ENCODE data around the gene CYP2C19.
"Not testable (repeated sequence)": the region's sequence is repeated elsewhere in the genome, so short reads cannot be mapped to it uniquely, and the experiment has no call there.

Gene CYP2C19

GRCh38 chr10:94762393-94762792 lies at the start of gene CYP2C19:
TSS of gene CYP2C19 (plus strand) at chr10:94762681. CDS start at chr10:94762706, 25 bp downstream.
- DNase-seq, result no peak

GRCh38 chr10:94725871-94726270 lies 36.6 kb upstream of the CYP2C19 start:
- DNase-seq, result no peak

GRCh38 chr10:94735197-94735596 lies 27.3 kb upstream of the CYP2C19 start:
- DNase-seq, result no peak

- DNase-seq, result no peak
Observed at GRCh38 chr10:94738588-94738987, 23.9 kb upstream of the CYP2C19 start.

GRCh38 chr10:94747137-94747536 lies 15.3 kb upstream of the CYP2C19 start:
- no peak for DNase-seq

GRCh38 chr10:94747838-94748237 lies 14.6 kb upstream of the CYP2C19 start:
- DNase-seq, result no peak

- DNase-seq, result no peak
Observed at GRCh38 chr10:94757916-94758315, 4.6 kb upstream of the CYP2C19 start.

- DNase-seq, result no peak
Observed at GRCh38 chr10:94760586-94761178, 1.8 kb upstream of the CYP2C19 start.

- DNase-seq, result not testable (repeated sequence)
Observed at GRCh38 chr10:94775425-94775824, 12.9 kb downstream of the CYP2C19 start.

- DNase-seq, result no peak
Observed at GRCh38 chr10:94777886-94778458, 15.5 kb downstream of the CYP2C19 start.

GRCh38 chr10:94780844-94781243 lies 18.4 kb downstream of the CYP2C19 start:
- no peak for DNase-seq

- DNase-seq, result no peak
Observed at GRCh38 chr10:94784256-94784655, 21.8 kb downstream of the CYP2C19 start.

GRCh38 chr10:94785211-94785610 lies 22.7 kb downstream of the CYP2C19 start:
- DNase-seq, result no peak

GRCh38 chr10:94800551-94800950 lies 38.1 kb downstream of the CYP2C19 start:
- DNase-seq, result not testable (repeated sequence)

- no peak for DNase-seq
Observed at GRCh38 chr10:94803307-94803706, 40.8 kb downstream of the CYP2C19 start.

GRCh38 chr10:94830025-94830424 lies 67.5 kb downstream of the CYP2C19 start:
- not testable (repeated sequence) for DNase-seq

- no peak for DNase-seq
Observed at GRCh38 chr10:94846204-94846603, 83.7 kb downstream of the CYP2C19 start.

- DNase-seq, result no peak
Observed at GRCh38 chr10:94850766-94851165, 88.3 kb downstream of the CYP2C19 start.

GRCh38 chr10:94851263-94851662 lies 88.8 kb downstream of the CYP2C19 start:
- no peak for DNase-seq

- DNase-seq, result no peak
Observed at GRCh38 chr10:94852438-94852837, 90.0 kb downstream of the CYP2C19 start.

GRCh38 chr10:94853065-94853464 lies 90.6 kb downstream of the CYP2C19 start:
- no peak for DNase-seq

- DNase-seq, result no peak
Observed at GRCh38 chr10:94858005-94858404, 95.5 kb downstream of the CYP2C19 start.

GRCh38 chr10:94859086-94859485 lies 96.6 kb downstream of the CYP2C19 start:
- no peak for DNase-seq

- no peak for DNase-seq
Observed at GRCh38 chr10:94878649-94879048, 116.2 kb downstream of the CYP2C19 start.

- DNase-seq, result no peak
Observed at GRCh38 chr10:94879214-94879613, 116.7 kb downstream of the CYP2C19 start.
